Neutrophil (primary cell): ENCODE data around the gene LIPG.

ENCODE experiments used
- H3K27ac ChIP-seq: fragments of 200-600 bp; sonication (generic); 2 replicates; pipeline ENCODE4 v1.5.1; 2016; ENCODE audit warnings: mild to moderate bottlenecking, moderate library complexity
- H3K27me3 ChIP-seq: fragments of 200-600 bp; sonication (generic); 2 replicates; pipeline ENCODE4 v1.6.0; 2016; ENCODE audit warnings: mild to moderate bottlenecking
- H3K36me3 ChIP-seq: fragments of 200-600 bp; sonication (generic); 2 replicates; pipeline ENCODE4 v1.5.1; 2017
- H3K4me1 ChIP-seq, 2 experiments: fragments of 200-600 bp in 1 of 2; sonication (generic) in 1 of 2; 1 replicate in 1 of 2; 2 replicates in 1 of 2; pipeline versions ENCODE4 v1.5.1 to v1.6.1; 2013 to 2016; ENCODE audit warnings: low read depth in 1 of 2, low read length in 1 of 2, mild to moderate bottlenecking in 1 of 2, moderate library complexity in 1 of 2; ENCODE audit not compliant: control insufficient read depth in 1 of 2, insufficient read depth in 1 of 2
- H3K4me3 ChIP-seq, 2 experiments: fragments of 200-600 bp in 1 of 2; sonication (generic) in 1 of 2; 1 replicate in 1 of 2; 2 replicates in 1 of 2; pipeline ENCODE4 v1.5.1; 2013 to 2016; ENCODE audit warnings: low read depth in 1 of 2, low read length in 1 of 2, mild to moderate bottlenecking in 1 of 2, moderate library complexity in 1 of 2
- H3K9me3 ChIP-seq: fragments of 200-600 bp; sonication (generic); 2 replicates; pipeline ENCODE4 v1.5.1; 2016
- CTCF ChIP-seq: fragments of 200-600 bp; sonication (generic); IDR thresholded peaks from 2 replicates; pipeline ENCODE4 v1.5.1; 2016; ENCODE audit warnings: antibody characterized with exemption

The LIPG gene

GRCh38 chr18:49647496-49648168, 85.8 kb downstream of the LIPG start:
- H3K36me3 ChIP-seq, result no peaks in the 10 kb centered on the region
- no peak for TF ChIP-seq CTCF
- H3K27ac ChIP-seq, result no peak overlapping the region
- H3K27me3 ChIP-seq, result no peaks in the 10 kb centered on the region
- H3K9me3 ChIP-seq, result no peaks in the 10 kb centered on the region
- H3K4me1 ChIP-seq, result no peaks in the 10 kb centered on the region
- no peak overlapping the region for H3K4me3 ChIP-seq

- no peak overlapping the region for H3K4me3 ChIP-seq
- TF ChIP-seq CTCF, result no peak
- H3K4me1 ChIP-seq, result no peaks in the 10 kb centered on the region
- no peak overlapping the region for H3K27ac ChIP-seq
- H3K9me3 ChIP-seq, result no peaks in the 10 kb centered on the region
- H3K36me3 ChIP-seq, result no peaks in the 10 kb centered on the region
- no peaks in the 10 kb centered on the region for H3K27me3 ChIP-seq
These were observed 86.5 kb downstream of the LIPG start for GRCh38 chr18:49648326-49648725.
